Hematopoietic multipotent progenitor cell treated with erythropoietin and hydrocortisone succinate and interleukin-3 and kit ligand, for 15 days (in vitro differentiated cells): Measurements from ENCODE around the gene SEC22C.

Experiments
- DNase-seq: peaks from one replicate; pipeline ENCODE4 v3.0.0-alpha.2; 2015; ENCODE audit warnings: low spot score

The SEC22C gene

DNA sequence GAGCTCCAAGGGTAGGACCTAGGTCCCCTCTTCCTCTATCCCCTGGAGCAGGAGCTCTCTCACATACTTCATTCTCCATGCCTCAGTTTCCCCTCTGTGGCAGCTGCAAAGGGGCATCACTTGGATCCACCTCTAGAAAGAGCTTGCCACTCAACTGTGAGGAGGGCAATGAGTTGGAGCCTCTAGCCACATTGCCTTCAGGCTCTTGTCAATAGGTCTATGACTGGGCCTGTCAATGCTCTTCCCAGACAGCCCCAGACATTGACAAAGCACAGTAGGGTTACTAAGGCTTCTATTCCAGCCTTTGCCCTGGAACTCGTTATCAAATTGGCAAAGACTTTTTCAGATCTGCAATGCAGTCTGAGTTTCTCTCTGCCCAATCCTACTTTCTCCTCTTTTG, 83.7 kb downstream of the SEC22C start:
- DNase-seq, result no peak
